ENCODE data around the gene OSBPL1A.
"Not testable (repeated sequence)": the region's sequence is repeated elsewhere in the genome, so short reads cannot be mapped to it uniquely, and the experiment has no call there.

OSBPL1A gene

GRCh38 chr18:24176727-24177416 is 220.8 kb downstream of the OSBPL1A start:
- peak; percentile 29 for DNase-seq

- no peak for DNase-seq
Observed at GRCh38 chr18:24173997-24174396, 223.6 kb downstream of the OSBPL1A start.

DNA sequence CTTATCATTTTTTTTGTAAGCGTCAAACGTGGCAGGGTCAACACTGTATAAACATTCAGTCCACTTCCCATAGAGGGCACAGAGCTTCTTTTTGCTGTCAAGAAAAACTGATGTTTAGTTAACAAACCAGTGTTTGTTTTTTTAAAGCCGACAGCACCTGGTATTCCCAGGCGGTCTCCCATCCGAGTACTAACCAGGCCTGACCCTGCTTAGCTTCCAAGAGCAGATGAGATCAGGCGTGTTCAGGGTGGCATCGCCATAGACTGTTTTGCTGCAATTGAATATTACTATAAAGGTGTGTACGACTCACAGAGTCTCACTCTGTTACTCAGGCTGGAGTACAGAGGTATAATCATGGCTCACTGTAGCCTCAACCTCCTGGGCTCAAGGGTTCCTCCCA is 227.3 kb downstream of the OSBPL1A start:
- no peak for DNase-seq

DNA sequence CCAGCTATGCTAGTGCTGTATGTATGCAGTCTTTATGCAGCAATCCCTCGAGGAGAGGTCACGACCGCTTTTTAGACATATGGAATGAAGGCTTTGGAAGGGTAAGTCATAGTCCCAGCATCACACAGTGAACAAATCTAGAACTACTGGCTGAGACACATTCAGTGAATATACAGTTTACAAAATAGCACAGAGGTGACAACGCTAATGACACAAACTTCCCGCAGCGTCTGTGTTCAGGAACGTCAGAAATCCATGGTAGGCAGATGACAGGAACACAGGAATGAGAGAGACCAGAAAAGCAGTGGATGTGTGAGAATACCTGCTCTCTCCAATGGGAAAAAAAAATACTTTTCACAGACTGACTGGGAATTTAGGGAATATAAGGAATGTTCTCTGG is 229.1 kb downstream of the OSBPL1A start:
- DNase-seq, result no peak

DNA sequence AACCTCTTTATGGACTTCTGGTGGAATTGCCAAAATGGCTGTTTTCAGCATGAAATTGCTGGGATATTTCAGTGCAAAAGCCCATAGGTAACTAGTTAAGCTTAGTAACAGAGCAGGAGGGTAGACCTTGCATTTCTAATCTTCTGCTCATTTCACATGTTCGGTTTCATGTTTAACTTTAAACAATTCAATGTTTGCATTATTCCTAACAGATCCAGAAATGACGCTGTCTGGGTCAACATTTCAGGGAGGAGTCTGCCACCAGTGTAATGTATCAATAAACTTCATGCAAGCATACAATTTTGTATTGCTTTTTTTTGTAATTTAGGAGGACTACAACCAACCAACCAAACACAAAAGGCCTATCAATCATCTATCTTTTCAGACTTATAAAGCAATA is 236.3 kb downstream of the OSBPL1A start:
- DNase-seq, result no peak

- no peak for DNase-seq
Observed at GRCh38 chr18:24160086-24160485, 237.5 kb downstream of the OSBPL1A start.

GRCh38 chr18:24157855-24158254 is 239.8 kb downstream of the OSBPL1A start:
- DNase-seq, result no peak

GRCh38 chr18:24153397-24153796 is 244.2 kb downstream of the OSBPL1A start:
- no peak for DNase-seq

- not testable (repeated sequence) for DNase-seq
Observed at GRCh38 chr18:24149591-24149990, 248.0 kb downstream of the OSBPL1A start.

- DNase-seq, result no peak
Observed at GRCh38 chr18:24142376-24142775, 255.2 kb downstream of the OSBPL1A start.

DNA sequence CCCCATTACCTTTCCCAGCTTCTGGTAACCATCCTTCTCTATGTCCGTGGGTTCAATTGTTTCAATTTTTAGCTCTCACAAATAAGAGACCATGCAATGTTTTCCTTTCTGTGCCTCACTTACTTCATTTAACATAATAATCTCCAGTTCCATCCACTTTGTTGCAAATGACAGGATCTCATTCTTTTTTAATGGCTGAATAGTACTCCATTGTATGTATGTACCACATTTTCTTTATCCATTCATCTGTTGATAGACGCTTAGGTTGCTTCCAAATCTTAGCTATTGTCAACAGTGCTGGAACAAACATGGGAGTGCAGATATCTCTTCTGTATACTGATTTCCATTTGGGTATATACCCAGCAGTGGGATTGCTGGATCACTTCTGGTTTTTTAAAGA is 256.9 kb downstream of the OSBPL1A start:
- DNase-seq, result no peak

GRCh38 chr18:24138789-24139616 is 258.6 kb downstream of the OSBPL1A start, which contains the start of gene CABYR:
Gene CABYR (plus strand): TSS chr18:24139062. CDS start chr18:24143115, 4,053 bp downstream.
- peak; percentile 68 for DNase-seq

- DNase-seq, result no peak
Observed at GRCh38 chr18:24138409-24138788, 259.2 kb downstream of the OSBPL1A start.

GRCh38 chr18:24136967-24137373 is 260.7 kb downstream of the OSBPL1A start:
- DNase-seq, result no peak

DNA sequence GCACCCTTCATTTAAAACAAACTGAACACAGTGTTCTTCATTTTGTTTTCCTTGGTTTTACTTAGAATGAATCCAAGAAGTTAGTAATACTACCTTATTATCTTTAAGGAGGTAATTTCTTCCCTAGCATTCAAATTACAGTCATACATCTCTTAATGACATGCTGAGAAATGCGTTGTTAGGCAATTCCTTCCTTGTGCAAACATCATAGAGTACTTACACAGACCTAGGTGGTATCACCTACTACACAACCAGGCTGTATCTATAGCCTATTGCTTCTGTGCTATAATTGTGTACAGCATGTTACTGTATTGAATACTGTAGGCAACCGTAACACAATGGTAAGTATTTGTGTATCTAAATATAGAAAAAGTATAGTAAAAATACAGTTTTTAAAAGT is 267.1 kb downstream of the OSBPL1A start:
- DNase-seq, result no peak

DNA sequence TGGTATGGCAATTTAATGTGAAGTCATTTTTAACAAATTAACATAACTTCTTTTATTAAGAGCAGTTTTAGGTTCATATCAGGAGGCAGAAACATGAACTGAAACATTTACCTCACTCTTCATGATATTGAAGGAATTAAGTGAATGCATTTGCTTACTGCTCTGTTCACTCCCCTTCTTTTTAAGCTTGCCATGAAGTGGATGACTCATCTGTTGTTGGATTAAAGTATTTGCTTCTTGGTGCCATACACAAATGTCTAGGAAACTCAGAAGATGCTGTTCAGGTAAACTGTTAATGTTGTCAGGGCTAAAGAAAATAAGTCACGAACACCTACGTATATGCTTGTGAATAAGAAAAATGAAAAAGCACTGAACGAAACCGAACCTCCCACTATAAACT is 268.9 kb downstream of the OSBPL1A start:
- DNase-seq, result no peak

DNA sequence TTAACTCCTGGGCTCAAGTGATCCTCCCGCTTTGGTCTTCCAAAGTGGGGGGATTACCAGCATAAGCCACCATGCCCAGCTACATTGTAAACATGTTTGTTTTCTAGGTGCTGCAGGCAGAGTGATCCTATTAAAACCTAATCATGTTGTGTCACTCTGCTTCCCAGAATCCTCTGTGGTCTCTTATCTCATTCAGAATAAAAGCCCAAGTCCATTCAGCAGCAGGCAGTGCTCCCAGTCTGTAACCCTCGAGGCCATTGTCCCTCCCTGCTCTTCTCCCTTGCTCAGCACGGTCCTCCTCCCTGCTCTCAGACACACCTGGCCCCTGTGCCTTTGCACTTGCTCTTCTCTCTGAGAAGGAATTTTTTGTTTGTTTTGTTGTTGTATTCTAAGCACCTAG is 269.9 kb downstream of the OSBPL1A start:
- DNase-seq, result no peak

- DNase-seq, result no peak
Observed at GRCh38 chr18:24126155-24126961, 271.3 kb downstream of the OSBPL1A start.

GRCh38 chr18:24121625-24122024 is 276.0 kb downstream of the OSBPL1A start:
- no peak for DNase-seq

DNA sequence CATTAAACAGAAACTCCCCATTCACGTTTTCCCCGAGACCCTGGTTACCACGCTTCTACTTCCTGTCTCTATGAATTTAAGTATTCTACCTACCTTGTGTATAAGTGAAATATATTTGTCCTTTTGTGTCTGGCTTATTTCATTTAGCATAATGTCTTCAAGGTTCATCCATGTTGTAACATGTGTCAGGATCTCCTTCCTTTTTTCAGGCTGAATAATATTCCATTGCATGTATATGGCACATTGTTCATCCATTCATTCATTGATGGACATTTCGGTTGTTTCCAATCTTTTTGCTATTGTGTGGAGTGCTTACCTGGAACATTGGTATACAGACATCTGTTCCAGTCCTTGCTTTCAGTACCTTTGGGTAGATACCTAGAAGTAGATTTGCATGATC is 276.9 kb downstream of the OSBPL1A start:
- DNase-seq, result no peak

- peak; percentile 60 for DNase-seq
Observed at GRCh38 chr18:24118750-24119577, 278.7 kb downstream of the OSBPL1A start.

DNA sequence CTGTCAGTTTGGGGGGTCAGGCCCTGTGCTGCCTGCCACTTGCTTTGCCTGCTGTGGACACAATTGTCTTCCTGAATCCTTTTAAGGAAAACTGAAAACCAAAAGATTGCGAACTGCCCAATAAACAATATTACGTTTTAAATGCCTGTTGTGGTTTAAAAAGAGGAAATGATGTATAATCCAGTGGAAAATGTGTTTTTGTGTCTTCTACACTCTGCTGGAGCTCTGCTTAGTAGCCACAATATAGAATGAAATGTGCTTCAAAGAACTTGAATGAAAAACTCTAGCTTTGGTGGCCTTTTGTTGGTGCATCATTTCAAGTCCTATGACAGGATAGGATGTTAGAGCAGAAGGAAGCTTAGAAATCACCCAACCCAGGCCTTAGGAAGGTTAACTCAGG is 282.0 kb downstream of the OSBPL1A start:
- DNase-seq, result no peak
